H1 (cell line): ENCODE data around the gene ABHD12B. TPM values are rescaled to one million over a fixed set of nuclear protein-coding genes. Genes with fewer than 3 reads are reported as not detected.

Experiments used
- JUN ChIP-seq: IDR thresholded peaks from 2 replicates; pipeline ENCODE4 v1.6.1; 2011; ENCODE audit warnings: low read depth, mild to moderate bottlenecking, improper control_type of control experiment, low read length
- KDM5A ChIP-seq: fragments of 200-600 bp; IDR thresholded peaks from 2 replicates; pipeline ENCODE4 v1.7.1; 2012; ENCODE audit warnings: mild to moderate bottlenecking, low read length, inconsistent platforms, mixed read lengths
- polyA plus RNA-seq, 7 experiments: library from polyadenylated mRNA; depleted of rRNA in 3 of 7; stranded (reverse) in 5 of 7; unstranded in 2 of 7; fragments of >200 nt in 5 of 7; fragments of 200-250 nt in 2 of 7; gene quantifications; 1 replicate in 5 of 7; 2 replicates in 1 of 7; 4 replicates in 1 of 7; pipeline versions ENCODE4 v1.2.1 to v1.2.3, GENCODE V29; 2011 to 2013; ENCODE audit warnings: missing spikeins in 2 of 7, mixed read lengths in 2 of 7
- total RNA-seq: library from RNA; stranded (reverse); fragmentation: NEBNext Ultra II Directional; extraction: Animal tissue kit (Norgen Biotek cat#: 25700); gene quantifications from 2 replicates; pipeline ENCODE4 v1.2.1, GENCODE V29; 2021

ABHD12B gene
- total and polyA plus RNA-seq, 2 of the 8 experiments (the other 6 are each of a cell fraction or from before 2014, with no cell fraction given) = 4.0 to 102 TPM

DNA sequence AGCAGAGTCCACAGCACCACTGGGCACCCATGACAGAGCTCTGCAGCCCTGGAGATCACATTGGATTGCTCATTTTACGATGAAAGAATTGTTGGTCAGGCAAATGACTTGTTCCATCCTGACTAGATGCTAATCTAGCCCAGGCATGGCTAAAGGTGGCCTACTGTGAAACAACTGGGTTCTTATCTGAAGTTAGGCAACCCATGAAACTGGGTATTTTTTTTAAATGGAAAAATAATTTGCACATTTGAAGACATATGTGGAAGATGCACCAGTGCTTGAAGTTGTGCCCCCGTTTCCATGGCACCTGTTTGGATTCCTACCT, 64.1 kb downstream of the ABHD12B start (continued):
- no peak for TF ChIP-seq JUN
- TF ChIP-seq KDM5A = no peak
